Neural cell (in vitro differentiated cells): ENCODE results near the gene FGD4.

Experiments used
- POLR2AphosphoS5 ChIP-seq: IDR thresholded peaks from 2 replicates; pipeline ENCODE4 v1.6.1; 2012
- RAD21 ChIP-seq: fragments of 450-650 bp; conservative IDR thresholded peaks from 2 replicates; pipeline ENCODE4 v1.6.1; 2014; ENCODE audit warnings: antibody characterized with exemption, mild to moderate bottlenecking, moderate library complexity
- SMC3 ChIP-seq: fragments of 450-650 bp; conservative IDR thresholded peaks from 2 replicates; pipeline ENCODE4 v1.6.1; 2014; ENCODE audit warnings: antibody characterized with exemption, mild to moderate bottlenecking, moderate library complexity; ENCODE audit not compliant: poor library complexity
- TAF1 ChIP-seq: IDR thresholded peaks from 2 replicates; pipeline ENCODE4 v1.6.1; 2012; ENCODE audit warnings: low read depth
- TF ChIP-seq, protein P1 (sequence below): fragments of 450-650 bp; IDR thresholded peaks from 2 replicates; pipeline ENCODE4 v1.5.1; 2014; ENCODE audit warnings: antibody characterized with exemption, mild to moderate bottlenecking, moderate library complexity; ENCODE audit not compliant: poor library complexity, severe bottlenecking

DNA sequence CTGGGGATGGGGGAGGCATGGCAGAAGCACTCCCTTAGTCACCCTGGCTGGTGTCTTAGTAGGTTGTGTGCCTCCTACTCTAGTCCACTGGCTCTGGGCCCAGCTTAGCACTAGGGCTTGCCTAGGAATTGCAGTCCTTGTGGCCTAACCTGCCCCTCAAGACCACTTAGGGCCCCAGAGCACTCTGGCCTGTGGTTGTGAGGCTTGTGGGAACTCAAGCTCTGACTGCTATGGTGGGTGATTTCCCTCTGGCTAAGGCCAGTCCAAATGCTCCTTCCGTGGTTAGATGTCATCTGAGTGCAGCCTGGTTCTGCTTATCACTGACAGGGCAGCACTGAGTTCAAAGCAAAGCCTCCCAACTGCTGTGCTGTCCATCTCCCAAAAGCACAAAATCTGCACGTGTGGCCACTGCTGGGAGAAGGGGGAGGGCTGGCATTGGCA lies 20.2 kb downstream of the FGD4 start:
- TF ChIP-seq, protein P1, sequence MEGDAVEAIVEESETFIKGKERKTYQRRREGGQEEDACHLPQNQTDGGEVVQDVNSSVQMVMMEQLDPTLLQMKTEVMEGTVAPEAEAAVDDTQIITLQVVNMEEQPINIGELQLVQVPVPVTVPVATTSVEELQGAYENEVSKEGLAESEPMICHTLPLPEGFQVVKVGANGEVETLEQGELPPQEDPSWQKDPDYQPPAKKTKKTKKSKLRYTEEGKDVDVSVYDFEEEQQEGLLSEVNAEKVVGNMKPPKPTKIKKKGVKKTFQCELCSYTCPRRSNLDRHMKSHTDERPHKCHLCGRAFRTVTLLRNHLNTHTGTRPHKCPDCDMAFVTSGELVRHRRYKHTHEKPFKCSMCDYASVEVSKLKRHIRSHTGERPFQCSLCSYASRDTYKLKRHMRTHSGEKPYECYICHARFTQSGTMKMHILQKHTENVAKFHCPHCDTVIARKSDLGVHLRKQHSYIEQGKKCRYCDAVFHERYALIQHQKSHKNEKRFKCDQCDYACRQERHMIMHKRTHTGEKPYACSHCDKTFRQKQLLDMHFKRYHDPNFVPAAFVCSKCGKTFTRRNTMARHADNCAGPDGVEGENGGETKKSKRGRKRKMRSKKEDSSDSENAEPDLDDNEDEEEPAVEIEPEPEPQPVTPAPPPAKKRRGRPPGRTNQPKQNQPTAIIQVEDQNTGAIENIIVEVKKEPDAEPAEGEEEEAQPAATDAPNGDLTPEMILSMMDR, result no peak
- TF ChIP-seq RAD21 (no peak), POLR2AphosphoS5 (no peak), TAF1 (no peak), SMC3 (no peak)
